HG03280 (cell line): Measurements from ENCODE around the gene GMPPA.

Experiments
- ATAC-seq: cut with Tn5 transposase; IDR thresholded peaks from one replicate; pipeline ENCODE4 v1.9.1; 2021; ENCODE audit warnings: mild to moderate bottlenecking, moderate library complexity; ENCODE audit not compliant: unreplicated experiment

Gene GMPPA

DNA sequence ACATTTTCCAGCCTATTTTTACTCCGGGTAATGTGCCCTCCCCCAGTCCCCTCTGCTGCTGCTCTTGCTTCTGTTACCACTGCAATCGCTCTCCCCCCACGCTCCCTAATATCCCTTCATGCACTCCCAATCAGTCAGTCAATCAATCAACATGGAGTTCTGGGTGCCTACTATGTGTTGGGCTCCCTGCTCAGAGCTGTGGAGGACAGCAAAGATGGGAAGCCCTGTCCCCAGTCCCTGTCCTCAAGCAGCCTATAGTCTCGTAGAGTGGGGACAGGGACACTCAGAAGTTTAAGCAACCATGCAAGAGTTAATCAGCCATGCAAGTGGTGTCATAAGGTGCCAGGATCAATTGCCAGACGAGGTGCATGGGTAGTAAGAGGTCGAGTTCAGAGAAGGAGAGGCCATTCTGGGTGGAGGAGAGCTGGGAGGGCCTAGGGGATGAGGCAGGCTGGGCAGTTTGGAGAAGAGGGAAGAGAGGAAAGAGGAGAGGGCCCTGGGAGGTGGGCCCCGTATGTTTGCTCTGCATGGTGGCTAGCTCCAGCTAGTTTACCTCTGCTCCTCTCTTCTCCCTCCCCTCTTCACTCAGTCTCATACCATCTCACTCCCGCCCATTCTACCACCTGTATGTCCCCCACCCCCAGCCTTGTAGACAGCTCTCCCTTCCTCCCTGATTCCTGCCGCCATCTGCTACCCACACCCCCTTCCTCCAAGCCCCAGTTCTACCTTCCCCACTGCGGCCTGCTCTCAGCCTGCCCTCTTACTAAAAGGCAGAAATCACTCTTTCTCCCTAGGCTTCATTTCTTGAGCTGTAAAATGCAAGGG lies 19.5 kb downstream of the GMPPA start:
- ATAC-seq = no peak

DNA sequence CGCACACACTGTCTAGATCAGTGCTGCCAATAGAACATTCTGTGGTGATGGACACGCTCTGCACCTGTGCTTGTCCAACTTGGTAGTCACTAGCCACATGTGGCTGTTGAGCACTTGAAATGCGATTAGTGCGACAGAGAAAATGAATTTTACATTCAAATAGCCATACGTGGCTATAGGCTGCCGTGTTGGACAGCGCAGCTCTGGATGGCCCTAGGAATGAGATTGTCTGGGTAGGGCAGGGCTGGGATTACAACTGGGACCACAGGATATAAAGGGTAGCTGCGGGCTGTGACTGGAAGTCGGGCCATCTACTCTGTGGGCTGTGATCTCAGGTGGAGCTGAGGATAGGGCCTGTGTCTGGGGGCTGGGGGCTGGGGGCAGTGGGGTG lies 20.8 kb downstream of the GMPPA start:
- no peak for ATAC-seq

DNA sequence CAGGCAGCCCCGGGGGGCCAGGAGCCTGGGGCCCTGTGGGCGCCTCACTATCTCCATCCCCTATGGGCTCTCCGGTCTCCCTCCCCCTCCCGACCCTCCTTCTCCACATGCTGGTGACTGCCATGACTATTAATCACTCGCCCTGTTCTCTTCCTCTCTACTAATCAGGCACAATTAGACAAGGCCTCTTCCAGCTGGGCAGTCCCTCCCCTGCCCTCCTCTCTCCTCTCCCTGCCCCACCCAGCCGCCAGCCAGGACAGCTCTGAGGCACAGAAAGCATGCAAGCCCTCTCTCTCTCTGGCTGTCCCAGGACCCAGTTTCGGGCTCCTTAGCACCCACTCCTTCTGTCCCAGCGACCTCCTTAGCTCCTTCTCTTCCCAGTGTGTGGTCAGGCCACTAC lies 21.4 kb downstream of the GMPPA start:
- no peak for ATAC-seq

DNA sequence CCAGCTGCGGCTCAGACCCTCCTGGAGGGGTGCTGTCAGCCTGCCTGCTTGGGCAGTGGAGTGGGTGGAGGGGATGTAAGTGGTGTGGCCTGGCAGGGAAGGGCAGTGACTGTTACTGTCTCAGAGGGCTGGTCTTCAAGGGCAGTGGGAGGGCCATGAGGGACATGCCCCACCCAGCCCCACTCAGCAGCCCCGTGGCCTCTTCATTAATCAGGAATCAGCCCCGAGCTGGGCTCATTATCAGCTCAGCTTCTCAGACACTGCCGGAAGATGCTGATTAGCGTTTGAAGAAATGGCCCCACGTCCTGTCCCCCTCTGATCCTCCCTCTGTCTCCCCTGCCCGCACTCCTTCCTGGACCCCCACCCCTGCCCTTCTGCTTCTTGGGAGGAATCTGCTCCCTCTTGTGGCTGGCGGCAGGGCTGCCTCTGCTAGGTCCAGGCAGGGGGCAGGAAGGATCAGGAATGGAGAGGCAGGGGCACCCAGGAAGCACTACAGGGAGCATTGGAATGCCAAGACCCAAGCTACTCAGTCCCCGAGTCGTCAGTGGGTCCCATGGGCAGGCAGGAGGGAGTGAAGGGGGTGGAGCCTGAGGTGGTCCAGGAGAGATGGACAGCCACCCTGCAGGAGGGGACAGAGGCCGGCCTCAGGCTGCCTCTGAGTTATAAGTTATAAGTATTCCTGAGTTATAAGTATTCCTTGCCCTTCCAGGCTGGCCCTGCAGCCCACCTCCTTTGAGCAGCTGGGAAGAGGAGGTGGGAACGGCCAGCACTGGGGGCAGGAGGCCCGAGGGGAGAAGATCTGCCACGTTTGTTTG lies 22.6 kb downstream of the GMPPA start:
- no peak for ATAC-seq

DNA sequence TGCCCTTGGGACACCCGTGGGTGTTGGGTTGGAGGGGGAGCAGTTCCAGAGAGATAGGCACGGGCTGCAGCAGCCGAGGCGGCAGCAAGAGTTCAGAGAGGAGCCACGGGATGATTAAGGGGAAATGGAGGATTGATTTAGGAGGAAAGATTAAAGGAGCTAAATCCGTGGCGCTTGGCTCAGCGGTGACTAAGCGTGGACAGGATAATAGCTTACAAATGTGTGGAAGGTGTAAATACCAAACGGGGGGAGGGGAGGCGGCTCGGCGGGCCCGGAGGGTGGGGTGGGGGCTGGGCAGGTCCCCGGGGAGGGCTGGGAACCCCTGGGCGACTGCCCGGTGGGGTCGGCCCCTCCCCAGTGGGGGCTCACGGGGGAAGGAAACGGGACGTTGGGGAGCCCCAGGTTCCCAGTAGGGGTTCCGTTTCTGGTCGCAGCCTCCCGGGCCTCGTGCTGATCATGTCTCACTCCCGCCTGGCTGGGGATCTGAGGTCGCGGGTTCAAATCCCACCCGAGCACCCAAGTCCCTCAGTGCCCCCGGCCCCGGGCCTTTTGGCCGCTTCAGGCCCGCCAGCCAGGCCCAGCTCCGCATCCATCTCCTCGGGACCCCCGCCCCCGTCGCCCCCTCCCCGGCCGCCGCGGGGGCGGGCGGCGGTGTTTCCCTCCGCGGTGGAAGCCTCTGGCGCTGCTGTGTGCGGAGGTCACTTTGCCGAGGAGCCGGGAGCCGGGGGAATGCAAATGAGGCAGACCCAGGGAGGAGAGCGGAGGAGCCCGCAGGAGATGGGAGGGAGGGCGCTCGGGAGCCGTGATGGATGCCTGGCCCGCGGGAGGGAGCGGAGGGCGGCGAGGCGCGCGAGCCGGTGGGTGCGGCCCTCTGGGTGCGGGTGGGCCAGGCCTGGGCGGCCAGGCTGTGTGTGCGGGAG lies 23.7 kb downstream of the GMPPA start:
- ATAC-seq = no peak

DNA sequence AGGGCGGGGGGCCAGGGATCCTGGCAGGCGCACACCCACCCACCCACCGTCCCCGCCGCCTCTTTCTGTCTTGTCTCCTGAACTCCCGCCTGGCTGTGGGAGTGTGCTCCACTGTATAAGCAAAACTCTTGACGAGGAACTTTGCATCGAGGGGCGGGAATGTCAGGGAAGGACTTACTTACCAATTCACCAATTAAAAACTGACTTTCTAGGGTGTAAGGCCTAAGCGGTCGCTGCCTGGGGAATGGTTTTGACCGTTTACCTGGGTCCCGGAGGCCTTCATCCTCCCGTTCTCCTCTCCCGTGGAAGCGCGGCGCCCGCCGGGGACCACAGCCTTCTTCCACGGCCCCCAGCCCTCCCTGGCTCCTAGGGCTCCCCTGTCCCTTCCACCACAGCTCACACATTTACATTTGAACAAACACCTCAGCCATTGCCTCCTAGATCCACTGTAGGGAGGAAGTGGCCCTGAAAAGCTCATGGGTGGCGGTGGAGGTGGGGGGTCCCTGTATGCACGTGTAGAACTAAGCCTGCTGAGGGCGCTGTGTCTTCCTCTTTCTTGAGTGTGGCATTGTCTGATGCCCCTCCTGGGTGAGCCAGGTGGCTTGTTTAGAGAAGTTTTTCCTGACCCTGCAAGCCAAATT lies 24.5 kb downstream of the GMPPA start:
- ATAC-seq = no peak

DNA sequence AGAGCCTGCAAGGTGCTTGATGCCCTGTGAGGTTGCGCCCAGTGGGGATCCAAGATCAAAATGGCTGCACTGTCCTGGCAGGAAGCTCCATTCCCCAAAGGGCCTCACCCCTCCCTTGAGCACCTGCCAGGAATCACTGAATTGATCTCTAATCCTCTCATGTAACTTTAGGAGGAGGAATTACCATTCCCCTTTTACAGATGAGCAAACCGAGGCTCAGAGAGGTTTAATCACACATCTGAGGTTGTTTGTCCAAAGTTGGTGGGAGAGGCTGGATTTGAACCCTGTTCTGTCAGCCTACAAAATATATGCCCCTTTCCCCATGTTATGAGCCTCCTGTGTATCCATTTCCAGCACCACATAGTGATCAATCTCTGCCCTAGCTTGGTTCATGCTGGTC lies 26.1 kb downstream of the GMPPA start:
- no peak for ATAC-seq

DNA sequence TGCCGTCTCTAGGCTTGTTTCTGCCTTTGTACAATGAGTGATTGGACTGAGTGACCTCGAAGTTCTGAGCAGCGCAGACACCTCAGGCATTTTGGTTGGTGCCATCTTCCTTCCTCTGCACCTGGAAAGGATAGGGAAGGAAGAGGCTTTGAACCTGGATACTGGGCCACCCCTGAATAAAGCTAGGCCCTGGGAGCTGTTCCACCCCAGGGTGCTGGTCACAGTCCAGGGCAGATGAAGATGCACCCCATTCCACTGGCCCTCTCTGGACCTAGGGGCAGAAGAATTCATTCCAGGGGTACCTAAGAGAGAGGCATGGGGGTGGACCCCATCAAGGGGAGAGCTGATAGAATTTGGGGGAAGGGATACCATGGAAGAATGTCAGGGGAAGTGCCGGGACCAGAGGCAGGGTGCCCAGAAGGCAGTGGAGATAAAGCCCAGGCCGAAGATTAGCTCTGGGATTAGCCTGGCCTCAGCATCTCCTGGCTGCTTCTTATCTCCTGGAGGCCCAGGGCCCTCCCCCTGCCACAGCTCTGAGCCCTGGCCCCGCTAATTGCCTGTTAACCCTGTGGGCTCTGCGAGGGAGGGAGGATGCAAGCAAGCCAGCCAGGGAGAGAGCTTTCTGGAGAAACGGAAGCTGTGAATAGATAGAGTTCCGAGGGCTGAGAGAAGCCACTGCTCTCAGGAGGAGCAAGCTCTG lies 27.0 kb downstream of the GMPPA start:
- no peak for ATAC-seq

DNA sequence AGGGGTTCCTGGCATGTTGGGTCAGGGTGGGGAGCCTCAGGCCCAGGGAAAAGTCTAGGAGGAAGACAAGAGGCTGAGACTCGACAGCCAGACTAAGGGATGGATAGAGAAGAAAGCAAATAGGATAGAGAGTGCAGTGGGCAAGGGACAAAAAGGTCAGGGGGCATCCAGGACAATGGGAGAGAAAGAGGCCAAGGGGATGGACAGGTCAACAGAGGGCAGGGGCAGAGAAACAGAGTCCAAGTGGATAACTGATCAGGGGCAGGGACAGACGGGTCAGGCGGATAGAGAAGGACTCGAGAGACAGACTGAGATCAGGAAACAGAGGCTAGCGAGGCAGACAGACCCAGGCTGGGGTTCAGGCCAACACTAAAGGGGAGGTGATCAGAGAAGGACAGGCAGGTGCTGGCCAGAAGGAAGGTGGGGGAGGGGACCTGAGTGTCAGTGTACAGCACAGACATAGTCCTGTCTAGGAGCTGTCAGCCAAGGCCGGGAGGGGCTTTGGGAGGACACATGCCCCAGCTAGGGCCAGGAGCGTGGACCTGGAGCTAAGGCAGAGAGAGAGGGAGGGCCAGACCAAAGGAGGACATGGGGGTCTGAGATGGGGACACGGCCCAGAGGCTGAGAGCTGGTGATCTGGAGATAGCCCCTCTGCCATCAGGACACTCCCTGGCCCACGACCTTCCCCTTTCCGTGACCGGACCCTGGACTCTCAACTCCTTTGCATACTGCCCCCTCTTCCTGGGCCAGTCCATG lies 27.8 kb downstream of the GMPPA start:
- ATAC-seq = no peak

DNA sequence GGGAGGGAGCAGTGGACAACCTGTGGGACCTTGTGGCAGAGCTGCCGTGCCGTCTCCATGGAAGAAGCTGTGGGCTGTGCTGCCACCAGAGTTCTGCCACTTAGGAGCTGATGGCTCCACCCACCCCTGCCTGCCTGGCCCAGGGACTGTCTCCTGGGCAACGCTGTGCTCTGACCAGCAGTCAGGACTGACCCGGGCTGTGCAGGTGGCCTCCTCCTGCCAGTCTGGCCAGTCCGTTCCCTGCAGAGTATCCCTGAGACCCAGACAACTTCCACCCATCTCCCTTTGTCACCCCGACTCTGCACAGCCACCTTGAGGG lies 28.3 kb downstream of the GMPPA start:
- no peak for ATAC-seq

DNA sequence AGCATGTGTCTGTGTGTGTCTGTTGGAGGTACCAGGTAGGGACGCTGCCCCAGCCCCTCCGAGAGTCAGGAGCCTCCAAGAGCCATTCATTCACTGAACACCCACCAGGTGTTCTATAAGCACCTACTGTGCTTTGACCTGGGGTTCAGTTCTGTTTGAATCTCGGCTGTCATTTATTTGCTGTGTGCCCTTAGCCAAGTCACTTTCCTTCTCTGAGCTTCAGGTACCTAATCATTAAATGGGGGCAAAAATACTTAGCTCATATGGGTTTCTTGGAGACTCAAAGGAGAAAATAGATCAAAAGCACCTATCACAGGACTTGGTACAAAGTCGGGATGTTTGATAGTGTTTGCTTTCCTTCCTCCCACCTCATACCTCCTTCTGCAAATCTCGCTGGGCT lies 28.8 kb downstream of the GMPPA start:
- no peak for ATAC-seq

DNA sequence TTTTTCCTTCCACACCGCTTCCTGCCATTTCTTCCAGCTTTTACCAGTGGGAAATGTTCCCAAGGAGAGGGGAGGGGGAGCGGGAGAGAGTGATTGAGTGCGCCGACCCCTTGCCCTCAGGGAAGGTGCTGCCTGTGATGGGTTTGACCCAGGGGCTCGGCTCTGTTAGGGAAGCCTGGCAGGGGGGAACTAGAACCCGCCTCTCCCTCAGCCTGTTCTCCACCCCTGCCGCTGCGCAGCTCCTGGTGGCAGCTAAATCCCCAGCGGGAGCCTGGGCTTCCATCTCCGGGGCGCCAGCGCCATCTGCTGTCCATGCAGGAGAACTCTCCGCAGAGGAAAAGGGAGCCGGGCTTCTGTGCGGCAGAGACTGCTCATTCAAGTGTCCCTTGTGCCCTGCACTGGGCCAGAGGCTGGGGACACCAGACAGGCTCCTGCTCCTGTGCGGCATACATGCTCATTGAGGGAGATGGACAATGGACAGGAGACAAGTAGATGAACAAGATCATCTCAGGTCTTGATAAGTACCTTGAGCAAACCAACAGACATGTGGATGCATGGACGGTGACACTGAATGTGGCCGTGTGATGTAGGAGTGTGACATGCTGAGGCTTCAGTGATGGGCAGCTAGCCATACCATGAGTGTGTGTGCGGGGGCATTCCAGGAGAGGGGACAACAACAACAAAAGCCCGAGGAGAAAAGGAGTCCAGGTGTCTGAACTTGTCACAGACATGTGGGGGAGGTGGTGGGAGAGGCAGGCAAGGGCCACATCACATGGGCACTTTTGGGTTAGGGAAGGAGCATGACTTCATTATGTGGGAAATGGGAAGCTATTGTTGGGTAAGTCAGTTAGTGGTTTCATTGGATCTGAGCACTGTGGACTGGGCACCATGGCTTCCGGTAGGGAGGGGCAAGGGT lies 31.6 kb downstream of the GMPPA start:
- ATAC-seq = peak; percentile 78

DNA sequence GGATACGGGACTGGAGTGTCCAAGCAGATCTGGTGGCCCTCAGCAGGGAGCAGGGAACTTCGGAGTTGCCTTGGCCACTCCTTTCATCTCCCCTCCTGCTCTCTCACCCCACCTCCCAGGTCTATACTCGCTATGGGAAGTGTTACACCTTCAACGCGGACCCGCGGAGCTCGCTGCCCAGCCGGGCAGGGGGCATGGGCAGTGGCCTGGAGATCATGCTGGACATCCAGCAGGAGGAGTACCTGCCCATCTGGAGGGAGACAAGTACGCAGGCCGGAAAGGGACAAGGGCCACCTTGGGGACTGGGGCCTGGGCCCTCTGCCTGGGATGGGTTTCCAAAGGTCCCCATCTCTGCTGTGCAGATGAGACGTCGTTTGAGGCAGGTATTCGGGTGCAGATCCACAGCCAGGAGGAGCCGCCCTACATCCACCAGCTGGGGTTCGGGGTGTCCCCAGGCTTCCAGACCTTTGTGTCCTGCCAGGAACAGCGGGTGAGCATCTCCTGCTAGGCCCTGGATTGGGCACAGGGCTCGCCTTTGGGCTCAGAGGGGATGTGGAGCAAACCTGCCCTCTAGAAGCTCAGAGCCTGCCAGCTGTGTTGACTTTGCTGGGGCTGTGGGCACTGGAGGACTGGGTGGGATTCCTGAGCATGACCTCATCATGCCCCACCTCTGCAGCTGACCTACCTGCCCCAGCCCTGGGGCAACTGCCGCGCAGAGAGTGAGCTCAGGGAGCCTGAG lies 33.1 kb downstream of the GMPPA start:
- no peak for ATAC-seq

DNA sequence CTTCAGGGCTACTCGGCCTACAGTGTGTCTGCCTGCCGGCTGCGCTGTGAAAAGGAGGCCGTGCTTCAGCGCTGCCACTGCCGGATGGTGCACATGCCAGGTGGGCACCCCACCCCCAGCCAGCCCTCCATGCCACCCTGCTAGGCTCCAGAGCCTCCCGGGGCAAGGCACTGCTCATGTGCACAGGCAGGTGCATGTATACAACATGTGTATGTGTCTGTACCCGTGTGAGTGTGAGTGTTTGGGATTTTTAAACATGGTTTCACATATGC lies 33.6 kb downstream of the GMPPA start:
- no peak for ATAC-seq

DNA sequence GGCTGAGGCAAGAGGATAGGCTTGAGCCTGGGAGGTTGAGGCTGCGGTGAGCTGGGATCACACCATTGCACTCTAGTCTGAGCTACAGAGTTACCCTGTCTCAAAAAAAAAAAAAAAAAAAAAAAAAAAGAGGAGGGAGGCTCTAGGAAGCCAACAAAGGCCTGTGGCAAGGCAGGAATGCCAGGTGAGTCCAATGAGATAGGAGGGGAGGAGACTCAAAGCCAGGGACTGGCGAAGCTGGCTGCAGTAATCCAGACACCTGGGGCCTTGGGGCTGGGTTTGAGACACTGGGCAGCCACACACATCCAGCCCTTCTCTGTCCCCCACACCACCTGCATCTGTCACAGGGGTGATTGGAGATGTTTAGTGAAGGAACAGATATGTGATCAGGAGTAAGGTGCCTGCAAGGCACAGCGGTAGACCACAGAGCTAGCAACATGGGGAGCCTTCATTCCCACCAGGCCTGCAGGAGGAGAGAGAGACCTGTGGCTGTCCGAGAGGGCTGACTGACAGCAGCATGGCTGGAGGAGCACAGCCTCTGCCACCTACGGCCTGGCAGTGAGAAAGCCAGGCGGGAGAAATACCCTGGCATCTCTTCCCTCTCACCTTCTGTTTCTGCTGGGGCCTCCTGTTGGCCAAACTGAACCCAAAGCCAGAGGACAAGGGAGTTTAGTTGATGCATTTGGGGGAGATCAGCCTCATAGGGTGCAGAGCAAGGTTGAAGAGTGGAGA lies 35.4 kb downstream of the GMPPA start:
- no peak for ATAC-seq

DNA sequence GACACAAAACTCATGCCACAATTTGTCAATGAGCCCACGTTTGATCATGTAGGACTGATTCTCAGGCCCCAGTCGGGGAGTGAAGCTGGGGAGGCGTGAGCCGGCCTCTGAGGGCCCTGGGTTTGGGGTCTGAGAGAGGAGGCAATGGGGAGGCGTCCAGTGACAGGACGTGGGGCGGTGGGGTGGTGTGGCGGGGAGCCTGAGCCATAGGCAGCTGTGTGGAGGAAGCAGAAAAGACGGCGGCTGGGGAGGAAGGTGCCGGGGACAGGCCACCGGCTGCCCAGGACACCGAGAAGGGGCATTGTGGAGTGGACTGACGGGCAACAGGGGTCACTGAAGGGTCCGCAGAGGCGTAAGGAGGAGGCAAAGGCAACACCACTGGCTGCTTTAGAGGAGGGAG lies 37.7 kb downstream of the GMPPA start:
- no peak for ATAC-seq

DNA sequence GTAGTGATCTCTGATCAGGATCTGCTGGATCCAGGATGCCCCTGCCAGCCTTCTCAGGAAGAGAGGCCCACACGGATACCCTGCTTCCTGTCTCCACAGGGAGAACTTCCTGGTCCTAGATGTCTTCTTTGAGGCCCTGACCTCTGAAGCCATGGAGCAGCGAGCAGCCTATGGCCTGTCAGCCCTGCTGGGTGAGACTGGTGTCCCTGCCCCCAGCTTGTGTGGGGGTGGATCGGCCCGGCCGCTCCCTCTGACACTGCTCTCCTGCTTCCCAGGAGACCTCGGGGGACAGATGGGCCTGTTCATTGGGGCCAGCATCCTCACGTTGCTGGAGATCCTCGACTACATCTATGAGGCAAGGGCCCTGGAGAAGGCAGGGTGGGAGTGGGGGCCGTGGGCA lies 38.3 kb downstream of the GMPPA start:
- no peak for ATAC-seq
